Smooth muscle cell (in vitro differentiated cells): ENCODE data around the gene ITGA1. TPM values are rescaled to one million over a fixed set of nuclear protein-coding genes. Genes with fewer than 3 reads are reported as not detected.

Experiments used
- DNase-seq: peaks from one replicate; lab custom pipeline; 2025; ENCODE audit not compliant: unreplicated experiment; lab: John Stamatoyannopoulos, UW
- H2AFZ ChIP-seq: fragments of 200-600 bp; sonication (generic); 2 replicates; pipeline ENCODE4 v1.6.0; 2016; ENCODE audit warnings: antibody characterized with exemption, low read depth, mild to moderate bottlenecking
- H3F3A ChIP-seq: fragments of 200-600 bp; sonication (generic); 2 replicates; pipeline ENCODE4 v1.6.0; 2017; ENCODE audit warnings: antibody characterized with exemption, low read depth
- H3K27ac ChIP-seq: fragments of 200-600 bp; sonication (generic); 2 replicates; pipeline ENCODE4 v1.5.1; 2016; ENCODE audit warnings: low read depth, mild to moderate bottlenecking
- H3K27me3 ChIP-seq: fragments of 200-600 bp; sonication (generic); 2 replicates; pipeline ENCODE4 v1.6.1; 2016; ENCODE audit warnings: low read depth, mild to moderate bottlenecking
- H3K36me3 ChIP-seq: fragments of 200-600 bp; sonication (generic); 2 replicates; pipeline ENCODE4 v1.5.1; 2016; ENCODE audit warnings: low read depth
- H3K4me1 ChIP-seq: fragments of 200-600 bp; sonication (generic); 2 replicates; pipeline ENCODE4 v1.5.1; 2016; ENCODE audit warnings: low read depth
- H3K4me2 ChIP-seq: fragments of 200-600 bp; sonication (generic); 2 replicates; pipeline ENCODE4 v1.6.0; 2016; ENCODE audit warnings: mild to moderate bottlenecking
- H3K4me3 ChIP-seq: fragments of 200-600 bp; sonication (generic); 2 replicates; pipeline ENCODE4 v1.5.1; 2016; ENCODE audit warnings: mild to moderate bottlenecking
- H3K79me2 ChIP-seq: fragments of 200-600 bp; sonication (generic); 2 replicates; pipeline ENCODE4 v1.6.0; 2016; ENCODE audit warnings: low read depth, mild to moderate bottlenecking
- H3K9ac ChIP-seq: fragments of 200-600 bp; sonication (generic); 2 replicates; pipeline ENCODE4 v1.6.0; 2016; ENCODE audit warnings: low read depth
- H3K9me3 ChIP-seq: fragments of 200-600 bp; sonication (generic); replicated peaks from 2 replicates; pipeline ENCODE4 v1.5.1; 2016; ENCODE audit warnings: low read depth
- H4K20me1 ChIP-seq: fragments of 200-600 bp; sonication (generic); 2 replicates; pipeline ENCODE4 v1.6.0; 2016; ENCODE audit warnings: low read depth
- WGBS: methylation state at CpG from one replicate; pipeline ENCODE4 v1.1.7; 2016; ENCODE audit warnings: low lambda C conversion rate; 5-methylcytosine and 5-hydroxymethylcytosine counted together
- polyA plus RNA-seq: library from polyadenylated mRNA; unstranded; fragments of >200 nt; fragmentation: Nextera tagmentation; extraction: Ambion mirVana; gene quantifications from 2 replicates; pipeline ENCODE4 v1.2.1, GENCODE V29; 2016
- total RNA-seq: library from RNA; depleted of rRNA; stranded (reverse); fragments of >200 nt; gene quantifications from 2 replicates; pipeline ENCODE4 v1.2.3, GENCODE V29; 2014
- TF ChIP-seq, protein P1 (sequence below): fragments of 200-600 bp; sonication (generic); IDR thresholded peaks from 2 replicates; pipeline ENCODE4 v1.5.1; 2017; ENCODE audit warnings: borderline replicate concordance, mild to moderate bottlenecking, antibody characterized with exemption; ENCODE audit not compliant: insufficient read depth, poor library complexity, severe bottlenecking

ITGA1 gene
- total and polyA plus RNA-seq, 2 experiments from 2014 or later, result 85.2 to 250 TPM

DNA sequence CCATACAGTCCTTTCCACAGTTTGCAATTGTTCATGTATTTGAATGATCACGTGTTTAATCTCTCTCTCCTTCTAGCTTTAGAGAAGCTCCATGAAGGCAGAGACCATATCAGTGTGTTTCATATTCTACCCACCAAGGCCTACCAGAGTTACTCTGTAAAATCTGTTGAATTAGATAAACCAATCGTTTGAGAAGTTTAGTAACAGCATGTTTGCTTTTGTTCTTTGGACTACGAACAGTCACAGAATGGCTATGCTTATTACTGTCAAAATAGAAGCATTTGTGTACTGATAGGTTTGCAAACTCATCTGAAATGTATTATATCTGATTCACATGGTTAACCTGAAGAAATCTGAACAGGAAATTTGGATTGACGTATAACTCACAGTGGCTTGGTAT lies 93.8 kb downstream of the ITGA1 start:
- no peak overlapping the region for H3K4me3 ChIP-seq
- no peak overlapping the region for H2AFZ ChIP-seq
- H3K27ac ChIP-seq, result peak overlapping the region; percentile 26
- no peaks in the 10 kb centered on the region for H3K27me3 ChIP-seq
- WGBS, result 78% methylated on average over 4 of the region's 4 CpGs
- TF ChIP-seq, protein P1, sequence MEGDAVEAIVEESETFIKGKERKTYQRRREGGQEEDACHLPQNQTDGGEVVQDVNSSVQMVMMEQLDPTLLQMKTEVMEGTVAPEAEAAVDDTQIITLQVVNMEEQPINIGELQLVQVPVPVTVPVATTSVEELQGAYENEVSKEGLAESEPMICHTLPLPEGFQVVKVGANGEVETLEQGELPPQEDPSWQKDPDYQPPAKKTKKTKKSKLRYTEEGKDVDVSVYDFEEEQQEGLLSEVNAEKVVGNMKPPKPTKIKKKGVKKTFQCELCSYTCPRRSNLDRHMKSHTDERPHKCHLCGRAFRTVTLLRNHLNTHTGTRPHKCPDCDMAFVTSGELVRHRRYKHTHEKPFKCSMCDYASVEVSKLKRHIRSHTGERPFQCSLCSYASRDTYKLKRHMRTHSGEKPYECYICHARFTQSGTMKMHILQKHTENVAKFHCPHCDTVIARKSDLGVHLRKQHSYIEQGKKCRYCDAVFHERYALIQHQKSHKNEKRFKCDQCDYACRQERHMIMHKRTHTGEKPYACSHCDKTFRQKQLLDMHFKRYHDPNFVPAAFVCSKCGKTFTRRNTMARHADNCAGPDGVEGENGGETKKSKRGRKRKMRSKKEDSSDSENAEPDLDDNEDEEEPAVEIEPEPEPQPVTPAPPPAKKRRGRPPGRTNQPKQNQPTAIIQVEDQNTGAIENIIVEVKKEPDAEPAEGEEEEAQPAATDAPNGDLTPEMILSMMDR, result no peak
- no peaks in the 10 kb centered on the region for H3K4me1 ChIP-seq
- no peak overlapping the region for H3K9ac ChIP-seq
- DNase-seq, result no peak
- H3F3A ChIP-seq, result peaks cover 22% of the 10 kb centered on the region
- no peaks in the 10 kb centered on the region for H3K9me3 ChIP-seq
- H4K20me1 ChIP-seq, result no peaks in the 10 kb centered on the region
- H3K36me3 ChIP-seq, result peaks cover 4% of the 10 kb centered on the region
- H3K4me2 ChIP-seq, result no peak overlapping the region
- peaks cover 16% of the 10 kb centered on the region for H3K79me2 ChIP-seq

DNA sequence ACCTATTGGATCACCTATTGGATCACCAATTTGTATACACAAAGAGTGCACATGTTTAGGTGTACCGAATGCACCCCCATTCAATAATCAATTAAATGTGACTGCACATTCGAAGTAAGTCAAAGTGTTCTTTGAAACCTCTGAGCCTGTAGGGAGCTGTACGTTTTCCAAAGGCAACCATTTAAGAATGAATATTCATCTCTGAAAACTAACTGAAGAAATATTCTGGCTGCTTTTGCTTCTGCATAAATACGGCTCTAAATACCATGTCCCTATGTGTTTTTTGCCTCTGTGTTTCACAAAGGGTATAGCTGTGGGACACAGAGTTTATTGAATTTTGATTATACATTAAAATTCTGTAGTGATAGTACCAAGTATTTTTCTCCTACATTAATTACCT lies 95.4 kb downstream of the ITGA1 start:
- peaks cover 4% of the 10 kb centered on the region for H3K36me3 ChIP-seq
- WGBS, result 95% methylated on average over 4 of the region's 4 CpGs
- H3F3A ChIP-seq, result peaks cover 16% of the 10 kb centered on the region
- no peak overlapping the region for H3K9ac ChIP-seq
- H3K27me3 ChIP-seq, result no peaks in the 10 kb centered on the region
- TF ChIP-seq, protein P1, result no peak
- no peak overlapping the region for H3K4me2 ChIP-seq
- H2AFZ ChIP-seq, result no peak overlapping the region
- H3K27ac ChIP-seq, result peak overlapping the region; percentile 62
- no peaks in the 10 kb centered on the region for H4K20me1 ChIP-seq
- DNase-seq, result no peak
- peaks cover 16% of the 10 kb centered on the region for H3K79me2 ChIP-seq
- H3K9me3 ChIP-seq, result no peaks in the 10 kb centered on the region
- H3K4me1 ChIP-seq, result peaks cover 8% of the 10 kb centered on the region
- no peak overlapping the region for H3K4me3 ChIP-seq

- no peak for DNase-seq
- Histone ChIP-seq H3K9ac (no peak overlapping the region), H3K4me3 (no peak overlapping the region), H4K20me1 (no peaks in the 10 kb centered on the region), H3K36me3 (peaks cover 10% of the 10 kb centered on the region), H3K4me2 (no peak overlapping the region), H3K27me3 (no peaks in the 10 kb centered on the region), H3F3A (peaks cover 16% of the 10 kb centered on the region), H2AFZ (no peak overlapping the region), H3K27ac (peak overlapping the region; percentile 62), H3K79me2 (peaks cover 10% of the 10 kb centered on the region), H3K4me1 (peaks cover 8% of the 10 kb centered on the region), H3K9me3 (no peaks in the 10 kb centered on the region)
- TF ChIP-seq, protein P1, result no peak
- WGBS, result 33% methylated on average over 1 of the region's 1 CpG
These were observed 96.7 kb downstream of the ITGA1 start for GRCh38 chr5:52884453-52884852.

DNA sequence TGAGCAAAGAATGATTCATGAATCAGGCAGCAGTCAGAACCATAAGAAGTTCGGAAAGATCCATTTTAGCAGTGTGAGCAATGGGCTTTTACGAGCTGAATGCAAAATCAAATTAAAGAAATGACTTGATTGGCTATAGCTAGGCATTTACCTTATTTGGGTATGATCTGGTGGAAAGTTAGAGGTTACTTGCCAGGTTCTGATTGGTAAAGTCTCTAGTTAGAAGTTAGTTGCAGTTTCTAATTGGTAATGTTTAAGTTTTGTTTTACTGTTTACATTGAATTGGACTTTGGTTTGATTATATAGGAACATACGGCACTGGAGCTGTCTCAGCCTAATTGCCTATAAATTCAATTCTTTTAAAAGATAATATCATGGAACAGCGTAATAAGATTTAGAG lies 97.9 kb downstream of the ITGA1 start:
- DNase-seq, result no peak
- peak overlapping the region; percentile 62 for H3K27ac ChIP-seq
- H3K4me2 ChIP-seq, result peak overlapping the region; percentile 46
- no peak overlapping the region for H2AFZ ChIP-seq
- TF ChIP-seq, protein P1, result no peak
- H3K27me3 ChIP-seq, result no peaks in the 10 kb centered on the region
- H3K36me3 ChIP-seq, result peaks cover 14% of the 10 kb centered on the region
- peaks cover 16% of the 10 kb centered on the region for H3F3A ChIP-seq
- peaks cover 8% of the 10 kb centered on the region for H3K4me1 ChIP-seq
- peaks cover 9% of the 10 kb centered on the region for H3K79me2 ChIP-seq
- H3K9ac ChIP-seq, result no peak overlapping the region
- no peak overlapping the region for H3K4me3 ChIP-seq
- H3K9me3 ChIP-seq, result no peaks in the 10 kb centered on the region
- WGBS, result 83% methylated on average over 4 of the region's 4 CpGs
- no peaks in the 10 kb centered on the region for H4K20me1 ChIP-seq
